ENCODE measurements around the gene RAB6C.
"Not testable (repeated sequence)": the region's sequence is repeated elsewhere in the genome, so short reads cannot be mapped to it uniquely, and the experiment has no call there.

RAB6C gene

DNA sequence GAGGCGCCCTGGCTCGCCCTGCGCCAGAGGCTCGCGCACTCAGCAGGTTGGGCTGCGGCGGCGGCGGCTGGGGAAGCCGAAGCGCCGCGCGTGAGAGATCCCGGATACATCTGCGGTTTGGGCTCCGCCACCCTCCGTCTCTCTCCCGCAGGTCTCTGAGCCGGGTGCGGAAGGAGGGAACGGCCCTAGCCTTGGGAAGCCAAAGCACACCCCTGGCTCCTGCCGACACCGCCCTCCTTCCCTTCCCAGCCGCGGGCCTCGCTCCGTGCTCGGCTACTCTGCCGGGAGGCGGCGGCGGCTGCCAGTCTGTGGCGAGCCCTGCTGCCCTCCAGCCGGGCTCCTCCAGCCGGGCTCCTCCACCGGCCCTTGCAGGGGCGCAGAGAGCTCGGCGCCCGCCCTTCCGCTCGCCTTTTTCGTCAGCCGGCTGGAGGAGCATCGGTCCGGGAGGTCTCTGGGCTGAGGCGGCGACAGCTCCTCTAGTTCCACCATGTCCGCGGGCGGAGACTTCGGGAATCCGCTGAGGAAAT, at the start of gene RAB6C:
Gene RAB6C, plus strand, starts transcription at position 38 of the 527 bp plus-strand sequence. Its CDS starts 450 bp downstream, at position 488.
- not testable (repeated sequence) for DNase-seq

DNA sequence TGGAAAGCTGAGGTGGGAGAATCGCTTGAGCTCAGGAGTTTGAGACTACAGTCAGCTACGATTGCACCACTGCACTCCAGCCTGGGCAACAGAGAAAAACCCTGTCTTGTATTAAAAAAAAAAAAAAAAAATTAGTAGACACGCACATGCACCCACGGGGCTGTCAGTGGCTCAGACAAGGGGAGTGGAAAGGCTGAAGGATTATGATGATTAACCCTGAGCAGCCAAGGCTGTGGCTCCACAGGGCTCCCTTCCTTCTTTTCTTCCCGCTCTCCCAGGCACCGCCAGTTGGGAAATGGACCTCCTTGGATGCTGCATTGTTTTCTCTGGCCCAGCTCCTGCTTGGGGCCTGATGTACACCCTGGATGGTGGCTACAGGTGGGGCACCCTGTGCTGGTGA, 49.0 kb upstream of the RAB6C start:
- peak; percentile 16 for DNase-seq

DNA sequence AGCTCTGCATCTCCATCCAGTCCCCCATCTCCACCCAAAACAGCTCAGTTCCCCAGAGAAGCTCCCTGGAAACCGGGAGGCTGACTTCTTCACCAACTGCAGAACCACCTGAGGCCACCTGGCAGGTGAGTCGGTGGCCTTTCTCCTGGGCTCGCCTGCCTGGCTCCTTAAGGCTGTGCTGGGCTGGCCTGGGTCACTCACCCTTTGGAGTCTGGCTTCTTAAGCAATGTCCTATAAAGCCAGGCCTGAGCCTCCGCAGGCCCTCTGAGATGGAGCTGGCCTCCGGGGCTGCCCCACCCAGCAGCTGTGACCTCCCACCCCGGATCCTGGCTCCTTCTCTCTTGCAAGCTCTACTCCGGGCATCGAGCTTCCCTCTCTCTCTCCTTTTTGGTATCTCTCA, 46.1 kb upstream of the RAB6C start:
- not testable (repeated sequence) for DNase-seq

DNA sequence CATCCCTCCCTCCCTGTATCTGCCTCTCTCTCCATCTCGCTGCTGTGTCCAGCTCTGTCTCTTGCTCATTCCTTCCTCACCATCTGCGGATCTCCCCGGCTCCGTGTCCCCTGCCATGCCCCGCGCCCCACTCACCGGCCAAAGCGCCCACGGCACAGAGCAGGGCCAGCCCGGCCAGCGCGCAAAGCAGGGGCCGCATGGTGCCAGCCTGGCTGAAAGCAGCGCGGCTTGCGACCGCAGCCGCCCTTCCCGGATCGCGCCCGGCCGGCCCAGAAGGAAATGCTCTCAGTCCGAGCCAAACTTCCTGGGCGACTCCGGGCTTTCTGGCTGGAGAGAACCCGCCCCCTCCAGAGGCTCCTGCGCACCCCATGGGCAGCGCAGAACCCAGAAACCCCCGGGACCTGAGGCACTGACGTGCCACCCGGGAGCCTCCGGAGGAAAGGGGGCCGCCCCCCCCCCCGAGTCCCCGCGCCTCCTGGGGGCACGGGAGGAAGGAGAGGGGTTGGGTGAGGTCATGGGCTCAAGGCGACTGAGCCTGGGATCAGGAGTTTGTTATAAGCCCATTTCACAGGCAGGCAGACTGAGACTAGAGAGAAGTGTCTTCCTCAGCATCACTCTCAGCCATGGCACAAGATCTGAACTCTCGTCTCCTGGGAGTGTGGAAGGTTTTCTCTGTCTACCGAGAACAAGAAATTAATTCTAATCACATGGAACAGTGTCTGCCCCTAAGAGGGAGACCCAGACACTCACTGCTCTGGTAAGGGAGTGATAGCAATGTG, 45.2 kb upstream of the RAB6C start:
- DNase-seq = no peak

DNA sequence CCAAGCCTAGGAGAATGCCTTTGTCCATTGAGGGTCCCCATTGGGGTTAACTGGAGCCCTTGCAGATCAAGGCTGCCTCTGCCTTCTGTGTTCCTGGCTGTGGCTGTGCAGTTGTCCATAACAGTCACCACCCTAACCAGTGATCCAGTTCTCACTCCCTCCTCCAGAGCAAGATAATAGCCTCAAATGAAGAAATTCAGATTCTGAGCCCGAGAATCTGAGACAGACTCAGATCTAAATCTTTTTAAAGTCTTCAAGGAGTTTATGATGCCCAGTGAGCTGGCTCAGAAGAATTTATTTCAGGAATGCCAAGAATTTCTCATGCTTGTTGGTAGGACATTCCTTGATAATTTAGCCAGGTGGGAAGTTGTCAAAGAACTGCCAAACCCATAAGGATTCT, 44.3 kb upstream of the RAB6C start:
- no peak for DNase-seq

DNA sequence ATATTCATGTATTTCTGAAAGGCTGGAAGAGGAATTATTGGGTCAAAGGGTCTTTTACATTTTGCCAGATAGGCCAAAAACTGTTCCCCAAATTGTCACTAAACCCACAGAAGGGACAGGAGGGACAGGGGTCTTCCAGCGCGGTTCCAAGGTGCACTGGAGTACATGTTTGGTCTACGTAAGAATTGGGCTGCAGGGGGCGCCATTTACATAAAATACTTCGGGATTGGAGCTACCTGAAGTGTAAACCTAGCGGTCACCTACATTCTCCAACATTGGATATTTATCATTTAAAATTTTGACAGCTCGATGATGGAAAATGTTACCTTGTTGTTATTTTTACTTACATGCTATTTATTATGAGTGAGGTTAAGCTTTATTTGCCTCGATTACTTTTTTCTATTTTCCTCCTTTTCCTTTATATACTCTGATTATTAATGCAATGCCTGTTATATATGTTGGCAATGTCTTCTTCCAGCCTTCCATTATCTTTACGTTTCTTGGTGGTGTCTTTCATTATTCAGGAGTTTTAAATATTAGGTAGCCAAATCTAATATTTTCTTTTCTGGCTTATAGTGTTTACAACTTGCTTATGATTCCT, 43.0 kb upstream of the RAB6C start:
- no peak for DNase-seq

DNA sequence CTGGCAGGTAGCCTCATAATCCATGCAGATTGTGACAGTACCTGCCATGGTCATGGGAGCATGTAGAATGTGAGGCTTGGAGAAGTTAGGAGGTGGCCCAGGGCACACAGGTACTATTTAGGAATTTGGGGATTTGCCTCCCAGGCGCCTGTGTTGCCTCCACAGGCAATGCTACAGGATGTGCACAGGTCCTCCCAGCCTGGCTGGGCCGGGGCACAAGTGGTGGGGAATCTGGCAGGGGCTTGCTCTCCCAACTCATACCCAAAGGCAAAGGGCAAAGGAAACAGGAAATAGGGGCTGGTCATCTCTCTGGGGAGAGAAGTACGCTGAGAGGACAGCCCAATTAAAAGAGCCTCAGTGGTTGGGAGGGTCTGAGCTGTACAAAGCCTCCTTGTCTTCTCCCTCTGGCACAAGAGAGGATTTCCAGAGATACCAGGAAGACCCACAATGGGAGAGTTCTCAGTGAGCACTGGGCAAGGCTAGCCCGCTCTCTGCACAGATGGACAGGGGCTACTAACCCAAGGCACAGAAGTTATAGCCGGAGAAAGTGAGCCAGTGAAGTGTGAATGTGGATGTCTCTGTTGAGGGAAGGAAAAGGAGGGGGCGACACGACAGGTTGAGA, 40.5 kb upstream of the RAB6C start:
- not testable (repeated sequence) for DNase-seq

DNA sequence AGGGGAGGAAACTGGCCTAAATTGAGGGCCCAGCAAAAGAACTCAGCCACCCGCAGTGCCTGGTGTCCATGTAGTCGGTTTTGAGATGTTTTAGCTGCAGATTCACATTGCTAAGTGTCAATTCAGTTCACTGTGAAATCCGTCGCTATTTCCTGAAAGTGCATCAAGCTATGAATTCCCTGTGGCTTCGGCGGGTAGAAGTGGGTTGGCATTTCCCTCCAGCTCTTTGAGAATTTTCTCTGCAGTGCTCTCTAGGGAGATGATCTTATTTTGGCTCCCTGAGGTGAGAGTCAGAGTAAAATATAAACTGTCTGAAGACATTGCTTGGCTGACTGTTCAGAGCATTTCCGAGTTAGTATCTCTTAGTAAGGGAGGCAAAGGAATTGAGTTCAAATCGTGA, 36.0 kb upstream of the RAB6C start:
- not testable (repeated sequence) for DNase-seq

DNA sequence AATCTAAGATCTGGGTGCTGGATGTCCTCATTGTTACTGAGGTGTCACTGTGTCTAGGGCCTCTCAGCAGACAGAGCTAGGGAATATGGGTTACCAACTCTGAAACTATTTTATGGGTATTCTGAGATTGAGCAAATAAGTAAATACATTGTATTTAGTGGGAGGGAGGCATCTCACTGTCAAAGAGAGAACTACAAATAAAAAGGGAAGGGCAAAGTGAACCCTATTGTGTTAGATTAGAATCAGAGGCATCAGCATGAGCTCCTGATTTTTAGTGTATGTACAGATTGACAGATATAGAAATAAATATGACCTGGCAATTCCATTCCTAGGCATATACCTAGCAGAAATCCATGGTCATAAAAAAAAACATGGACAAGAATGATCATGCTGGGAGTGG, 33.9 kb upstream of the RAB6C start:
- DNase-seq = no peak

DNA sequence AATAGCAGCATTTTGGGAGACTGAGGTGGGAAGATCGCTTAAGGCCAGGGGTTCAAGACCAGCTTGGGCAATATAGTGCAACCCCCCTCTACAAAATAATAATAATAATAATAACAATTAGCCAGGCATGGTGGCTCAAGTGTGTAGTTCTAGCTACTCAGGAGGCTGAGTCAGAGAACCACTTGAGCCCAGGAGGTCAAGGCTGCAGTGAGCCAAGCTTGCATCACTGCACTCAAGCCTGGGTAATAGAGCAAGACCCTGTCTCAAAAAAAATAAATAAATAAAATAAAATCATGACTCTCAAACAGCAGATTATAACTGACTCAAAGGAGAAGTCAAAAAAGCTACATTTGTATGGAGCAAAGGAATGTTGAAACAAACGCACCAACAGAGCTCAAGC, 31.8 kb upstream of the RAB6C start:
- DNase-seq = not testable (repeated sequence)

DNA sequence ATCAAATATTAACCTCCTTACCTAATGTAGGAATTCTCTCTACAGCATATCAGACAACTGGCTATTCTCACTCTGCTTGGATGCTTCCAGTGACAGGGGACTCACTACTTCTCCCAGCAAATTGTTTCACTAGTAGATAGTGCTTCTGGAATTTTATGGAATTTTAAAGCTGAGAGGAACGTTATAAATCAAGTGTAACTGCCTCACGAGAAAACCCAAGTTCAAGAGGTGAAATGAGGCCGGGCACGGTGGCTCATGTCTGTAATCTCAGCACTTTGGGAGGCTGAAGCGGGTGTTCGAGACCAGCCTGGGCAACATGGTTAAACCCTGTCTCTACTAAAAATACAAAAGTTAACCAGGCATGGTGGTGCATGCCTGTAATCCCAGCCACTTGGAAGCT, 23.3 kb upstream of the RAB6C start:
- DNase-seq = not testable (repeated sequence)

DNA sequence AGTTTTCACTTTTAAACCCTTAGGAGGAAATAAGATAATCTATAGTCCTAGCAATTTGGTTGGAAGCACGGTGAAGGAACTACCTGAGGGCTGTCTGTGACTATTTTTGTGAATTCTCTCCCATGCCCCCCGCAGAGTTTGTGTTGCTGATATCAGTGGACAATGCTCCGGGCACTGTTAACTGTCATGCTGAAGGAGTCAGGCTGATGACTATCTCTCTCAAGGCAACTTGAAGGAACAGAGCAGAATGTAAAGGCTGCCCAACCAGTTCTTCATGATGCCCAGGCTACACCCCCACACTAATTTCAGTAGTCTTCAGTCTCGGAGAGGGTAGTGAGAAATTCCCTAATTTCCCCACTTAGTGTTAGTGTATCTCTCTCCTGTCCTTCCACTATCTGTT, 21.6 kb upstream of the RAB6C start:
- DNase-seq = no peak

DNA sequence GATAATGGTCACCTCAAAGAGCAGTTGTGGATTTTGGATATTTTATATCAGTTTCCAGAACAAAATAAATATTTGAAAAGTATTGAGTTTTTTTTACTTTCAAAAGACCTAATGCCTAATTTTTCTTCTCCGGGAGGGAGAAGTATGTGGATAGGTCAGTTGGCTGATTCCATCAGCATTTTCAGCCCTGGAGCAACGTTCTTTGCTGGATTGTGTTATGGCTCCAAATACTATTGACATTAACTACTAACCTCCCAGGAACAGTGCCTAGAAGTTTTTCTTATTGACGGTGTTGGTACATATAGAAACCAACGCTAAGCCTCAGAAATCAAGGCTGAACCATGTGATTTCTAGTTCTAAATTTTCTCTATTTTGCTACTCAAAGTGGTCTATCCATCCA, 20.7 kb upstream of the RAB6C start:
- not testable (repeated sequence) for DNase-seq

DNA sequence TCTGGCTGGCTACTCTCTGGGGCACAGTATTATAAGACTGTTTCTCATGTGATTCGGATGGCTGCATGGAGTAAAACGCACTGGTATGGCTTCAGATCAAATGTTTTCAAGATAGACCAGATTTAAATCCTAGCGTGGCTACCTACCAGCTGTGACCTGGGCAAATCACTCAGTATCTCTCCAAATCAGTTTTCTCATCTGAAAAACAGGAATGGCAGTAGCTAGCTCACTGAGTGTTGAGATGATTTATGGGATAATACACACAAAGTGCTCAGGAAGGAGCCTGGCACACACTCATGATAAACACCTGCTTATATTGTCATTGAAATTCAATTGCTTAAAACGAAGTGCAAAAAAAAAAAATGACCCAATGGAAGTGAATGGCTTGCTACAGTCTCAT, 10.9 kb upstream of the RAB6C start:
- not testable (repeated sequence) for DNase-seq

DNA sequence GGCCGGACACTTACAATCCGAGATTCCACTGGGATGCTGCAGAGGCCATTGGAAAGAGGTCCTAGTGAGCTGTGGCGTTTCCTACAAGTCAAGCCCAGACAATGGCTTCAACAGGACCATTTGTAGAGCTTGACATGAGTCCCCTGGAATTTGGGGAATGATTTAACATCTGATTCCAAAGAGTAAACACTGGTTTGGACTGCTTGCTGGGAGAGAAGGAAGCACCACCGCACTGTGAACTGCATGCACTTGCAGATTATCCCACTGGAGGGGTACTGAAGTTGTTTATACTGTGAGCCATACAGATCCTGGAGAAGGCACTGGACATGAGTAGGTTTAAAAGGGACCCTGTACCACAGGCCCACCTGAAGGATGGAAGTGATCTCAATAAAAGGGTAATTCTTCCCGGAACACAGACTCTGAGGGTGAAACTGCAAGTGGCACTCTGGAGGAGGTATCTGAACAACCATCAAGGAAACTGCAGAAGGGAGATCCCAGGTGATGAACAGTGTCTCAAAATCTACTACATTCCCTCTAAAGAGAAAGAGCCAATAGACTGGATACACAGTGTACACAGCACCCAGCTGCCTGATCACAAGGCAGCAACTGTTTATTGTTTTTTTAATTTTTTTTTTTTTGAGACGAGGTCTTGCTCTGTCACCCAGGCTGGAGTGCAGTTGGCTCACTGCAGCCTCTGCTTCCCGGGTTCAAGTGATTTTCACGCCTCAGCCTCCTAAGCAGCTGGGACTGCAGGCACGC, 4.3 kb upstream of the RAB6C start:
- DNase-seq = no peak

DNA sequence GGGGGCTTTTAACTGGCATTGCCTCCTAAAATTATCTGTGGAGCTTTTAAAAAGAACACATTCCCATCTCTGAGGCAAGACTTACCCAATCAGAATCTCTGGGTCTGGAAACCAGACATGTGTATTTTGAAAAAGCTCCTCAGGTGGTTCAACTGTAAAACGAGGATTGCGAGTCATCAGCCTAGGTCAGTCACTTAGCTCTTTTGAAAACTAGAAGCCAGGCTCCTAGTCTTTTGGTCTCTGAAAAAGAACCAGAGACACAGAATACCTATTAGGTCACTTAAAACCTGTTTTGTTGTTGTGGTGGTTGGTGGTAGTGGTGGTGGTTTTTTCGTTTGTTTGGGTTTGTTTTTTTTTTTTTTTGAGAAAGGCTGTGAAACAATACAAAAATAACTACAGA, 2.5 kb upstream of the RAB6C start:
- not testable (repeated sequence) for DNase-seq

DNA sequence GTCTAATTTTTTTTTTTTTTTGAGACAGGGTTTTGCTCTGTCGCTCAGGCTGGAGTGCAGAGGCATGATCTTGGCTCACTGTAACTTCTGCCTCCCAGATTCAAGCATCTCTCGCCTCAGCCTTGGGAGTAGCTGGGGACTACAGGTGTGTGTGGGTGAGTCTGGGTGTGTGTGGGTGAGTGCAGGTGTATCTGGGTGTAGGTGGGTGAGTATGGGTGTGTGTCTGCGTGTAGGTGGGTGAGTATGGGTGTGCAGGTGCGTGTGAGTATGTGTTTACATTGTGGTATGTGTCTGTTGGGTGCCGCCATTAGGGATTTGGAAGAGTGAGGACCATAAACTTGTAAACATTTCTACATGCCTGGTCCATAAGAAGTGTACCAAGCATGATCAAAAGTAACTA, 1.5 kb upstream of the RAB6C start:
- DNase-seq = no peak

DNA sequence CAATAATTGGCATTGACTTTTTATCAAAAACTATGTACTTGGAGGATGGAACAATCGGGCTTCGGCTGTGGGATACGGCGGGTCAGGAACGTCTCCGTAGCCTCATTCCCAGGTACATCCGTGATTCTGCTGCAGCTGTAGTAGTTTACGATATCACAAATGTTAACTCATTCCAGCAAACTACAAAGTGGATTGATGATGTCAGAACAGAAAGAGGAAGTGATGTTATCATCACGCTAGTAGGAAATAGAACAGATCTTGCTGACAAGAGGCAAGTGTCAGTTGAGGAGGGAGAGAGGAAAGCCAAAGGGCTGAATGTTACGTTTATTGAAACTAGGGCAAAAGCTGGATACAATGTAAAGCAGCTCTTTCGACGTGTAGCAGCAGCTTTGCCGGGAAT, 780 bp downstream of the RAB6C start:
- not testable (repeated sequence) for DNase-seq

DNA sequence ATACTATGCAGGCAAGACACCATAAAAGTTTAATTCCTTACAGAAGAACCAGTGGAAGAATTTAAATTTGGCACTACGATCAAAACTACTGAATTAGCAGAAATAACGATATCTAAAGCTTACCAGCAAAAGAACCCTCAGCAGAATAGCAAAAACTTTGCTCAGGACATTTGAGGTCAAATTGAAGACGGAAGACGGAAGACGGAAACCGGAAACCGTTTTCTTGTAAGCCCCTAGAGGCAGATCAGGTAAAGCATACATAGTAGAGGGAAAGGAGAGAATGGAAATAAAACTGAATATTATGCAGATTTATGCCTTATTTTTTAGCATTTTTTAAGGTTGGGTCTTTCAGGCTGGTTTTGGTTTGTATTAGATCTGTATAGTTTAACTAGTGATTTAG, 2.2 kb downstream of the RAB6C start:
- not testable (repeated sequence) for DNase-seq

DNA sequence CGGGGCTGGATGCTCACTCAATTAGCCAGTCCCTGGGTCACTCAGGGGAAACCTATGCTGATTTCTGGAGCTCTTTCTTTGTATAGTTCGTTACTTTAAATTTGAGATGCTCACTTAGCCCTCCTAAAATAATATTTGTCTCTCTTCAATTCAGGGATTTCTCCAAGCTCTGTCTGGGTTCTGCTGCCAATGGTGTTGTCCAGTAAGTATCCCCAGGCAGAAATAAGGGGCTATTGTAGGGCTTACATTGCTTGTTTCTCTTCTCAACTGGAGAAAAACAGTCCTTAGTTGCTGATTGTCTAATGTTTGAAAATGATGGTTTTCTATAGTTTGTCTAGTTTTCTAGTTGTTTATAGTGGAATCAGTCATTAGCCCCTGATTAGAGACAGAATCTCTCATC, 5.0 kb downstream of the RAB6C start:
- DNase-seq = no peak

DNA sequence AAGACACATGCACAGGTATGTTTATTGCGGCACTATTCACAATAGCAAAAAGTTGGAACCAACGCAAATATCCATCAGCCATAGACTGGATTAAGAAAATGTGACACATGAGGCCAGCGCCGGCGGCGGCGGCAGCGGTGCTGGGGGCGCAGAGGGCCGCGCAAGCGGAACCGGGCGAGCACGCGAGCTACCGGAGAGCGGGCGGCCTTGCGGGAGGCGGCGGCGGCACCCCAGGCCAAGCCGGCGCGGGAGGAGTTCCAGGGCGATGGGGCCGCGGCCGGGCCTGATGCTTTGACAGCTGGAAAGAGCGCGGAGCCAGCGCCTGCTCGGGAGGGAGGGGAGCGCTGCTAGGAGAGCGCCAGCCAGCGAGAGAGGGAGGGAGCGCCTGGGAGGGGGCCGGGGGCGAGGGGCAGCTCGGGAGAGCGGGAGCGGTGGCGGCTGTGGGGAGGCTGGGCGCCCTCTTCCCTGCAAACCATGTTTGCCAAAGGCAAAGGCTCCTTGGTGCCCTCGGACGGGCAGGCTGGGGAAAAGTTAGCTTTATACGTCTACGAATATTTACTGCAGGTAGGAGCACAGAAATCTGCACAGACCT, 13.0 kb downstream of the RAB6C start:
- DNase-seq = not testable (repeated sequence)

DNA sequence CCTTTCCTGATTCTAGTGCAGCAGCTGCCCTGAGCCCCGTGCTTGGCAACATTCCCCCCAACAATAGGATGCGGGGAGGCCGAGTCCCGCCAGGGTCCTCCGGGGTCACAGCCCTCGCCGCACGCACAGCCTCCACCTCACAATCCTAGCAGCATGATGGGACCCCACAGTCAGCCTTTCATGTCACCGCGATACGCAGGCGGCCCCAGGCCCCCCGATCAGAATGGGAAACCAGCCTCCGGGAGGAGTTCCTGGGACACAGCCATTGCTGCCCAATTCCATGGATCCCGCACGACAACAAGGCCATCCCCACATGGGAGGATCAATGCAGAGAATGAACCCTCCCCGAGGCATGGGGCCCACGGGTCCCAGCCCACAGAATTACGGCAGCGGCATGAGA, 13.7 kb downstream of the RAB6C start:
- not testable (repeated sequence) for DNase-seq

Measured in GOT3 (cell line).